ENCODE measurements around the gene DTHD1.

The DTHD1 gene

DNA sequence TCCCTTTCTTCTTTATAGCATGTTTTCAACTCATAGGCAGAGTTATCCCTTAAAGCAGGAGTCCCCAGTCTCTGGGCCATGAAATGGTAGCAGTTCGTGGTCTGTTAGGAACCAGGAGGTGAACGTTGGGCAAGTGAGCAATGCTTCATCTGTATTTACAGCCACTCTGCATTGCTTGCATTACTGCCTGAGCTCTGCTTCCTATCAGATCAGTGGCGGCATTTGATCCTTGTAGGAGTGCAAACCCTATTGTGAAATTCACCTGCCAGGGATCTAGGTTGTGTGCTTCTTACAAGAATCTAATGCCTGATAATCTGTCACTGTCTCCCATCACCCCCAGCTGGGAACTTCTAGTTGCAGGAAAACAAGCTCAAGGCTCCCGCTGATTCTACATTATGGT, 39.8 kb downstream of the DTHD1 start:
- ATAC-seq: no peak
- Mint-ChIP-seq H3K4me1 (peaks cover 83% of the 10 kb centered on the region), H3K27me3 (no peaks in the 10 kb centered on the region), H3K27ac (peak overlapping the region; percentile 75), H3K36me3 (no peaks in the 10 kb centered on the region), H3K4me3 (no peak overlapping the region), H3K9me3 (no peaks in the 10 kb centered on the region)

DNA sequence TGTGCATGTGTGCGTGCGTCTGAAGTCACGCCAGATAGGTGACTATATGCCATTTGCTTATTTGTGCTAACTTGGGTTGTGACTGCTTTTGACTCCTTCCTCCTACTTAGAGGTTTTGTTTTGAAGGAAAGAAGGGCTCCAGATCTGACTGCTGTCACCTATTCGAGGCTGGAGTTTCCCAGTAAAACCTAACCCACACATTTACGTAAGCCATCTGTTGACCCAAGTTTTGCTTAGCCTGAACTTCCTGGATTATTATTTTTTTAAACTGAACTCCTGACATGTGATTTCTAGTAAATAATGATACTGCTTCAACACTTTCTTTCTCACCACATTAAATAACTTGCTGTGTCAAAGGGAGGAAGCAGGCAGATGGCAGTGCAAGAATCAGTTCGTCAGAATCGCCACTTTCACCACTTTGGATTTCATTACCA, 41.5 kb downstream of the DTHD1 start:
- no peaks in the 10 kb centered on the region for H3K36me3 Mint-ChIP-seq
- H3K9me3 Mint-ChIP-seq: no peaks in the 10 kb centered on the region
- ATAC-seq: peak; percentile 76
- peak overlapping the region; percentile 75 for H3K27ac Mint-ChIP-seq
- no peaks in the 10 kb centered on the region for H3K27me3 Mint-ChIP-seq
- H3K4me1 Mint-ChIP-seq: peaks cover 81% of the 10 kb centered on the region
- peak overlapping the region; percentile 5 for H3K4me3 Mint-ChIP-seq

DNA sequence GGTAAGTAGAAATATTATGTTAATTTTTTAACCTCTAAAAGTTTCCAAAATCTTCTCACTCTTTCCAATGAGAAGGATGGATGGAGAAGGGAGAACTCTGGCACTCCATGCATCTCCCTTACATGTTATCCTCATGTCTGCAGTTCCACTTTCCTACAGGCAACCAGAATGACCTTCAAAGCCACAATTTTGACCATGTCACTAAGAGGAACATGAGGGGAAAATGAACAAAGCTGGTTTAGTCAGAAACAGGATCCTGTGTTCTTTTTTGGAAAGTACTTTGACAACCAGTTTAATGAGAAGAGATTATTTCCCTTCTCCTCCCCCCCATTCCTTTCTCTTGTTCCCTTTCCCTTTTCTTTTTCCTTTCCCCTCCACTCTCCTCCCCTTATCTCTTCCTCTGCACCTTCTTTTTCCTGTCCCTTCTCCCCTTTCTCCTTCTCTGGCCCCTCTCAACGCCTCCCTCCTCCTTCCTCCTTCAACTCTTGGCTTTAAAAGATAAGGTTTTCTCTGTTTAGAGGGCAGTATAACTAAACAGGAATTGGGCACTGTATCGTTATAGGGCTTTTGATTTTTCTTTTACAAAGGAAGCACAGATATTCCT, 42.5 kb downstream of the DTHD1 start:
- H3K9me3 Mint-ChIP-seq: no peaks in the 10 kb centered on the region
- H3K27ac Mint-ChIP-seq: peak overlapping the region; percentile 75
- ATAC-seq: no peak
- H3K4me1 Mint-ChIP-seq: peaks cover 82% of the 10 kb centered on the region
- peak overlapping the region; percentile 4 for H3K4me3 Mint-ChIP-seq
- no peaks in the 10 kb centered on the region for H3K27me3 Mint-ChIP-seq
- no peaks in the 10 kb centered on the region for H3K36me3 Mint-ChIP-seq

DNA sequence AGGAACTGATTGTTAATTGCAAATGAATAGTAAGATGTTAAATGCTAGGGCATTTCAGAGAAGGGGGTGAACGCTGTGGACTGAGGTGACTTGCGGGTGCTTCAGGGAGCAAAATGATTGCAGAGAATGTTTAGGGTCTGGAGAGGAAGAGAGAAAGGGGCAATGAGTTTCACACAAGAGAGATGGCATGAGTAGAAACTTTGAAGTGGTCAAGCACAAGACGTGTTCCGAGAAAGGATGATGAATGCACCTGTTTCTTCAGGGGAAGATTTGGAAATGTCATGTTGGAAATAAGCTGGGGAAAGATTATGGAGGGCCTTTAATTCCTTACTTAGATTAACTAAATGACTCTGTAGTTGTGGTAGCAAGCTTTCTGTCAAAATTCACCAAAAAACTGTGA, 43.4 kb downstream of the DTHD1 start:
- peak overlapping the region; percentile 0 for H3K4me3 Mint-ChIP-seq
- H3K27ac Mint-ChIP-seq: peak overlapping the region; percentile 75
- H3K4me1 Mint-ChIP-seq: peaks cover 73% of the 10 kb centered on the region
- ATAC-seq: no peak
- H3K36me3 Mint-ChIP-seq: no peaks in the 10 kb centered on the region
- no peaks in the 10 kb centered on the region for H3K27me3 Mint-ChIP-seq
- no peaks in the 10 kb centered on the region for H3K9me3 Mint-ChIP-seq

DNA sequence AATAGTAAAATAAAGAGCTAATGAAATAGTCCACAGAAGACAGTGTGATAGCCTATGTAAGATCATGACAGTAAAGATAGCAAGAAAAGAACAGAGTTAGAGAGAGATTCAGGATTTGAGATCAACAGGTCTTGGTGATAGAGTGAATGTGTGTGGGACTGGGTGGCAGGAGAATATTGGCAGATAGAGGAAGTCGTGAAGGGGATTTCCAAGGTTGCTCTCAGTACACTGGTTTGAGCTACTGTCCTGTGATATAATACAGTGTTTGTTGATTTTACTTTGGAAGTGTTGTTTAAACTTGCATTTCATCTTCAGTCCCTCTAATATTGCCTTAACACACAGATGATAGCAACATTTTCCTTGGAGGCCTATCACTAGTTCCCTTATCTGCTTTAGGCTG, 44.1 kb downstream of the DTHD1 start:
- Mint-ChIP-seq H3K27me3 (no peaks in the 10 kb centered on the region), H3K4me3 (no peak overlapping the region), H3K9me3 (no peaks in the 10 kb centered on the region), H3K27ac (peak overlapping the region; percentile 75), H3K4me1 (peaks cover 66% of the 10 kb centered on the region), H3K36me3 (no peaks in the 10 kb centered on the region)
- ATAC-seq: peak; percentile 90

DNA sequence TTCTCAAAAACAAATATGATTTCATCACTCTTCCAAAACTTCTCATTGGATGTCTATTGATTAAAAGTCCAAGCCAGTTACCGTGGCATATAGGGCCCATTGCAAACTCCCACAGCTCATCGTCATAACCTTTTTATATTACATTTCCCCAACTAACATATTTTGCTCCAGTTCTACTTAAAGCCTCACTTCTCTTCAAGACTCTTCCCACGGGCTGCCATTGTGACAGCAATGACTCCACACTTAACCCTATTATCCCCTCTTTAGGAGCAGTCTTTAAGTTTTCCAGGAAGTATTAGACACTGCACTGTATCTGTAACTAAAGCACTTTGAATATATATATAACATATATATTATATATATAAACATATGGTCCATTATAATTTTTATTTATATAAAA, 44.5 kb downstream of the DTHD1 start:
- no peaks in the 10 kb centered on the region for H3K36me3 Mint-ChIP-seq
- H3K27ac Mint-ChIP-seq: peak overlapping the region; percentile 75
- peak overlapping the region; percentile 6 for H3K4me3 Mint-ChIP-seq
- H3K9me3 Mint-ChIP-seq: no peaks in the 10 kb centered on the region
- ATAC-seq: no peak
- peaks cover 62% of the 10 kb centered on the region for H3K4me1 Mint-ChIP-seq
- no peaks in the 10 kb centered on the region for H3K27me3 Mint-ChIP-seq

DNA sequence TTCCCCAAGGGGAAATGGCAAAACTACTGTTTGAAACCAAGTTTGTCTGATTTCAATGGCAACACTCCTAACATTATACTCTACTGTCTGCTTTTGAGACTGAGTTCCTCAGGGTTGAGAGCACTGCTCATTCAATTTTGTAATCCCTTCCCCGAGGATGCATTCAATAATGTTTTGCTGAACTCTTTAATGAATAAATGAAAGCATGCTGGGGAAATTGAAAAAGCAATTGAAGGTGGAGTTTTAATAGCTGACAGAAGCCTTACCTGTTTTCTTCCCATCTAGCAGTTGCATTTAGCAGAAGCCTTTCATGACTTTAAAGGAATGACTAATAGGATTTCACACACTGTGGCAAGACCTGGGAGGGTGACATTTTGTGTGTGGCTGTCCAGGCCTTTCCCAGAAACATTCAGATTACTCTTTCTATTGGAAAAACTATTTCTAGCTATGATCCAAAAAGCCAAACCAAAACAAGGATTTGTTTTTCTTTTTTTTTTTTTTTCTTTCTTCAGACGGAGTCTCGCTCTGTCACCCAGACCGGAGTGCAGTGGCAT, 45.1 kb downstream of the DTHD1 start:
- no peak overlapping the region for H3K4me3 Mint-ChIP-seq
- H3K4me1 Mint-ChIP-seq: peaks cover 56% of the 10 kb centered on the region
- ATAC-seq: no peak
- H3K27ac Mint-ChIP-seq: peak overlapping the region; percentile 75
- H3K36me3 Mint-ChIP-seq: no peaks in the 10 kb centered on the region
- H3K9me3 Mint-ChIP-seq: no peaks in the 10 kb centered on the region
- no peaks in the 10 kb centered on the region for H3K27me3 Mint-ChIP-seq

DNA sequence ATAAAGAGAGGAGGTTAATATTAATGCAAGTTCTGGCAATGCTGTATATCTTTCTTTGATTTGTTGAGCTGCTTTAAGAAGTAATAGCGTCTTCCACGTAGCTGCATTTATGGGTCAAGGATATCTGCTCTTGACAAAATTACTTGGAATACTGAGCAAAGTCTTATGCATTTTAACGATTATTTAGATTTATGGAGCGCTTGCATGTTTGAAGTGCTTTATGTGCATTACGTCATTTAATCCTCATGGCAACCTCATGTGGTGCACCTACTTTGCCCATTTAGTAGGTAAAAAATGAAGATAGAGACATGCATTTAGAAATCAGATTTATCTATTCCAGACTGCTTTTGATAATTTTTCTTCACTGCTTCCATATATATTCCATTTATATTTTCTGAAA, 46.0 kb downstream of the DTHD1 start:
- Mint-ChIP-seq H3K4me1 (peaks cover 52% of the 10 kb centered on the region), H3K4me3 (no peak overlapping the region), H3K9me3 (no peaks in the 10 kb centered on the region), H3K36me3 (no peaks in the 10 kb centered on the region), H3K27me3 (no peaks in the 10 kb centered on the region), H3K27ac (peak overlapping the region; percentile 55)
- no peak for ATAC-seq

DNA sequence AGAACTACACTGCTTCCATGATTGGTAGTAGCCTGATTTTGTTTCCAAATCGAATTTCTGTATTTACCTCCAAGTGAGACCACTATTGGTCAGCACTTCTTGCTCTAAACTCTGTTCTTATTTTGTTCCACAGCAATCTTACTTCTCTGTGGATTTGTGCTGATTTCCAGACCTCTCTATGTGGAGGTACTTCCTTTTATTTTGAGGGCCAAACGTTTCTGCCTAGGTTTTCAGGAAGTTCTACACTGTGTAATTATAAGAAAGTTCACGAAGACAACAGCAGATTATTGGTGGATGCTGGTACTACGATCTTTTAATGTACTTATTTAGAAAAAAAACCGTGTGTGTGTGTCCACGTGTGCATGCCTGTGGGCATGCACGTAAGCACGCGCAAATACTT, 46.7 kb downstream of the DTHD1 start:
- no peaks in the 10 kb centered on the region for H3K27me3 Mint-ChIP-seq
- H3K36me3 Mint-ChIP-seq: no peaks in the 10 kb centered on the region
- ATAC-seq: no peak
- H3K4me3 Mint-ChIP-seq: no peak overlapping the region
- H3K27ac Mint-ChIP-seq: peak overlapping the region; percentile 55
- peaks cover 51% of the 10 kb centered on the region for H3K4me1 Mint-ChIP-seq
- no peaks in the 10 kb centered on the region for H3K9me3 Mint-ChIP-seq

DNA sequence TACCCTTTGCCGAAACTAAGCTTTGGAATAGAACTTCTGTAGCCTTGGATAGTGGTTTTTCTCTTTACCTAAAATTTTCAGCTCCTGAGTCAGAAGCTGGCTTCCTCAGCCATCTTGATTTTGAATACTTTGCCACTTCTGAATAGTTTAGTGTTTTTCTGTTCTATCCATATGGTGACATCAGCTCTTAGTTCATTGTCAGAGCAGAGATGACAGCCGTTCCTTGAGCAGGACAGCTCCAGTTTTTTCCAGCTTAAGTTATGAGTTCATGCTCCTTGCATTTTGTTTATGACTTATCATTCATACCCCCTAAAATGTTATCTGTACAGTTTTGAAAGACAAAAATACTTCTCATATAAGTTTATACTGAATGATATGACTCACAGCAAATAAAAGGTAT, 47.8 kb downstream of the DTHD1 start:
- H3K27ac Mint-ChIP-seq: peak overlapping the region; percentile 45
- H3K9me3 Mint-ChIP-seq: no peaks in the 10 kb centered on the region
- no peaks in the 10 kb centered on the region for H3K36me3 Mint-ChIP-seq
- no peaks in the 10 kb centered on the region for H3K27me3 Mint-ChIP-seq
- H3K4me3 Mint-ChIP-seq: no peak overlapping the region
- peaks cover 45% of the 10 kb centered on the region for H3K4me1 Mint-ChIP-seq
- no peak for ATAC-seq

DNA sequence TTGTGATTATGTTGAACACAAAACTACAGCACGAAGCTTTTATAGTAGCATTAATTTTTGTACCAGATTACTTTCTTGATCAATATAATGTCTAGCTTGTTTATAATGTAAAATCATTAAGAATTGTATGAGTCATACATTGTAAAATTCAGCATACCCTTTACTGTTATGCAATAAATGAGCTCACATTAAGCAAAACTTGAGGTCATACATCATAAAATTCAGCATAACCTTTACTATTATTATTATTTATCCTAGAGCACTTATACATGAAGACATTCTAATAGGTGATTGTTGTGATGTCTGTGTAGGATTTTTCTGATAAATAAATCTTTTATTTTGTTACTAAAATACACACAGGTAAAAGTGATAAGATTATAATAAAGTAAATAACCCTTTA, 49.4 kb downstream of the DTHD1 start:
- Mint-ChIP-seq H3K27me3 (no peaks in the 10 kb centered on the region), H3K4me3 (no peak overlapping the region), H3K4me1 (peaks cover 30% of the 10 kb centered on the region), H3K36me3 (no peaks in the 10 kb centered on the region), H3K27ac (no peak overlapping the region), H3K9me3 (no peaks in the 10 kb centered on the region)
- ATAC-seq: no peak

DNA sequence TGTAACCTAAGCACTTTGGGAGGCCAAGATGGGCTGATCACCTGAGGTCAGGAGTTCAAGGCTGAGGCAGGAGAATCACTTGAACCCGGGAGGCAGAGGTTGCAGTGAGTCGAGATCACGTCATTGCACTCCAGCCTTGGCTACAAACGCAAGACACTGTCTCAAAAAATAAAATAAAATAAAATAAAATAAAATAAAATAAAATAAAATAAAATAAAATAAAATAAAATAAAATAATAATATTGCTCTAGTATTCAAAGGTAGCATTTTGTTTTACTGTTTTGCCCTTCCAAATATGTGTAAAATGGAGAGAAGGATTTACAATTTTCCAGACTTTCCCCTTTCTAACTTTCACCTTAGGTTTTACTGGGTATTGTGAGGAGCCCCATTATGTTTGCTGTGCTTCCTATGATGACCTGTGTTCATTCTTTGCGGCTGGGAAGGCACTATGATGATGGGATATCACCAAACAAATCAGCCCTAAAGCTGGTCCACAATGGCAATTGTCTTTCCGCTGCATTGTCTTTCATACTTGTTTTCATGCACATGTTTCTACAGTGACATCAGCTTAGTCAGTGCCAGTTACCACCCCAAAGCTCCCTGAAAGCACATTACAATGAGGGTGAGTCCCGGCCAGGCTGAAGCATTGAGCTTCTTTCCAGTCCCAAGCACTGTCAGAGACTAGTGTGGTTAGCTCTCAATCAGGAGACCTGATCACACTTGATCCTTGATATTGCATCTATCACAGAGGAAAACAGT, 50.8 kb downstream of the DTHD1 start:
- Mint-ChIP-seq H3K4me3 (no peak overlapping the region), H3K4me1 (peaks cover 38% of the 10 kb centered on the region), H3K36me3 (no peaks in the 10 kb centered on the region), H3K27ac (peak overlapping the region; percentile 80), H3K9me3 (no peaks in the 10 kb centered on the region), H3K27me3 (no peaks in the 10 kb centered on the region)
- ATAC-seq: peak; percentile 88

DNA sequence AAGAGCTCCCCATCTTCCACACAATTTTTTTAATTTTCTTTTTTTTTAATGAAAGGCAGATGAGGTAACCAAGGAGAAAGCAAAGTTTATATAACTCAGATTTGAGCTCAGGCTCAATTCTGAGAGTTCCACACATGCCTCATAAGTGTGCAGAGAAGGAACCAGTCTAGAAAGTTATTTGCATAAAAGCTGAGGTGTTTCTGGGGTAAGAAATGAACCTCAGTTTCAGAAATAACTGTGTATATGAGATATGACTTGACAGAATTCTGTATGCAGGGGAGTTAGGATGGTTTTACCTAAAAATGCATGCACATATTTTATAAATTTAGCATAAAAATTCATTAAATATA, 51.3 kb downstream of the DTHD1 start:
- no peak overlapping the region for H3K4me3 Mint-ChIP-seq
- no peaks in the 10 kb centered on the region for H3K9me3 Mint-ChIP-seq
- no peaks in the 10 kb centered on the region for H3K27me3 Mint-ChIP-seq
- peak overlapping the region; percentile 80 for H3K27ac Mint-ChIP-seq
- H3K36me3 Mint-ChIP-seq: no peaks in the 10 kb centered on the region
- peak; percentile 94 for ATAC-seq
- H3K4me1 Mint-ChIP-seq: peaks cover 37% of the 10 kb centered on the region

DNA sequence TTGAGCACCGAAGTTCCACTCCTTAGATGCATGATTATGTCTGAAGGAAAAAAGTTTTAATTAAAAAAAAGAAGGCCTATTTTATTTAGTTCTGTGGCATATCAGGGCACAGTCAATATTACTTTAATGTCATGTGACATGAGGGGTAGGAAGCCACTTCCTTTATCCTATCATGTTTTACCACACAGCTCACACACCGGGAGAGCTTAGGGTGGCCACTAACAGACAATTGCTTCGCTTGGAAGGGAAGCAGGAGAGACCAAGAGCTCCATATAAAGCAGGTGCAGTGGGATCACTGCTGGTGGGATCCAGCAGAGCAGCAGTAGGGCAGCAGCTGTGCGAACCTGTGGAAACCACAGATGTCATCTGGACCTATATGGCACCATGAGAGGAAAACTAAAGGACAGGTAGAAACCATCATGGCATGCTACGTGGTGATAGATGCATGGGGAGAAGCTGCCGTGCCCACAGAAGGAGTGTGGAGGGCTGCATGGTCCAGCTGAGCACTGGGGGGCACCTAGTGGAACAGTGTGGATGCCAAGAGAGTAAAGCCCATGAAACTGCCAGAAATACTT, 52.0 kb downstream of the DTHD1 start:
- peak overlapping the region; percentile 80 for H3K27ac Mint-ChIP-seq
- H3K27me3 Mint-ChIP-seq: no peaks in the 10 kb centered on the region
- H3K4me1 Mint-ChIP-seq: peaks cover 30% of the 10 kb centered on the region
- no peaks in the 10 kb centered on the region for H3K36me3 Mint-ChIP-seq
- no peak overlapping the region for H3K4me3 Mint-ChIP-seq
- H3K9me3 Mint-ChIP-seq: no peaks in the 10 kb centered on the region
- ATAC-seq: no peak

DNA sequence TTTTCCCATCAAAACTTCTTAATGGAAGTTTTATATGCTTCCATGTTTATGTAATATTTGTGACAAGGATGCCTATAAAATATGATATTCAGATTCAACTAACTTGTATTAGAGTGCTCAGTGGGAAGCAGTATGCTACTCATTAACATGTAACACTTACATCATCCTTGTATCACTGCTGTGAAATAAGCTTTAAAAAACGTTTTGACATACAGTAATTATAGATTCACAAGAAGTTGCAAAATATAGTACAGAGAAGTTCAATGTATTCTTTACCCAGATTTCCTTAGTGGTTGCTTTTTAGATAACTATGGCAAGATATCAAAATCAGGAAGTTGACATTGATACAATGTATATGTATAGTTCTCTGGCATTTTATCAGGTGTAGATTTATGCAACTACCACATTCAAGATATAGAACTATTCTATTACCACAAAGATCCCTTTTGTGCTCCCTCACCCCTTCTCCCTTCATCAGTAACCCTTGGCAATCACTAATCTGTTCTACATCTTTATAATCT, 56.3 kb downstream of the DTHD1 start:
- H3K4me3 Mint-ChIP-seq: no peak overlapping the region
- H3K36me3 Mint-ChIP-seq: no peaks in the 10 kb centered on the region
- peaks cover 22% of the 10 kb centered on the region for H3K4me1 Mint-ChIP-seq
- ATAC-seq: no peak
- H3K27ac Mint-ChIP-seq: no peak overlapping the region
- no peaks in the 10 kb centered on the region for H3K9me3 Mint-ChIP-seq
- H3K27me3 Mint-ChIP-seq: no peaks in the 10 kb centered on the region

All from stimulated activated memory B cell treated with anti-CD40 and anti-IgM and Interleukin-4, amounts not matched to agents 10 μg/mL and 1 μg/mL and 100 μg/mL, for 72 hours (primary cell).